Ishikawa (cell line): ENCODE measurements around the gene OR10J4.

Experiments used
- CEBPB ChIP-seq: IDR thresholded peaks from 2 replicates; pipeline ENCODE4 v1.6.1; 2012
- CREB1 ChIP-seq: IDR thresholded peaks from 2 replicates; pipeline ENCODE4 v1.6.1; 2012; ENCODE audit warnings: low read depth
- EGR1 ChIP-seq: IDR thresholded peaks from 2 replicates; pipeline ENCODE4 v1.6.1; 2012
- EP300 ChIP-seq: IDR thresholded peaks from 2 replicates; pipeline ENCODE4 v1.6.1; 2012; ENCODE audit warnings: borderline replicate concordance
- FOXM1 ChIP-seq: IDR thresholded peaks from 2 replicates; pipeline ENCODE4 v1.6.1; 2012; ENCODE audit warnings: low read depth, borderline replicate concordance
- NFIC ChIP-seq: IDR thresholded peaks from 2 replicates; pipeline ENCODE4 v1.6.1; 2012
- RAD21 ChIP-seq: IDR thresholded peaks from 2 replicates; pipeline ENCODE4 v1.6.1; 2012; ENCODE audit warnings: low read depth
- TAF1 ChIP-seq: IDR thresholded peaks from 2 replicates; pipeline ENCODE4 v1.6.1; 2012; ENCODE audit warnings: low read depth, mild to moderate bottlenecking
- TCF12 ChIP-seq: IDR thresholded peaks from 2 replicates; pipeline ENCODE4 v1.6.1; 2012; ENCODE audit warnings: low read depth
- TEAD4 ChIP-seq: IDR thresholded peaks from 2 replicates; pipeline ENCODE4 v1.6.1; 2012
- YY1 ChIP-seq: IDR thresholded peaks from 2 replicates; pipeline ENCODE4 v1.6.1; 2012; ENCODE audit warnings: low read depth
- ZBTB7A ChIP-seq: IDR thresholded peaks from 2 replicates; pipeline ENCODE4 v1.6.1; 2012; ENCODE audit warnings: low read depth
- TF ChIP-seq, protein P1 (sequence below): IDR thresholded peaks from 2 replicates; pipeline ENCODE4 v1.6.1; 2012
- TF ChIP-seq, protein P2 (sequence below): IDR thresholded peaks from 2 replicates; pipeline ENCODE4 v1.6.1; 2012; ENCODE audit warnings: low read depth, mild to moderate bottlenecking
- TF ChIP-seq, protein P3 (sequence below): IDR thresholded peaks from 2 replicates; pipeline ENCODE4 v1.6.1; 2012

The OR10J4 gene

DNA sequence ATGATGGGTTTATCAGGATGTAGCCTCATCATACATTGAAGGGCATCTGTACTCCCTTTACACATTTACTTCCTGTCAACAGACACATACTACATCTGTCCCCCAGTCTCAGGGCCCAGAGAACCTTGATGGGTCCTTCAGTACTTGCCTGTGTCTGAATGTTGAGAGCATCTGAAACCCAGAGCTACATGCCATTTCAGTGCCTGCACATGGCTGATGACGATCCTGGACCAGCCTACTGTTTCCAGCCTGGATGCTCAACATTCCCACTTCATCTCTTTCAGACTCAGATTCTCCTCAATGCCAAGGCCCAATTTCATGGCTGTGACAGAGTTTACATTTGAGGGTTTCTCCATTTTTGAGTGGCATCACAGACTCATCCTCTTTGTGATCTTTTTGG is at the start of gene OR10J4:
Gene OR10J4, plus strand, starts transcription at position 301 of the 400 bp plus-strand sequence.
- no peak for TF ChIP-seq CREB1
- TF ChIP-seq ZBTB7A: no peak
- no peak for TF ChIP-seq FOXM1
- TF ChIP-seq YY1: no peak
- no peak for TF ChIP-seq TAF1
- TF ChIP-seq CEBPB: no peak

DNA sequence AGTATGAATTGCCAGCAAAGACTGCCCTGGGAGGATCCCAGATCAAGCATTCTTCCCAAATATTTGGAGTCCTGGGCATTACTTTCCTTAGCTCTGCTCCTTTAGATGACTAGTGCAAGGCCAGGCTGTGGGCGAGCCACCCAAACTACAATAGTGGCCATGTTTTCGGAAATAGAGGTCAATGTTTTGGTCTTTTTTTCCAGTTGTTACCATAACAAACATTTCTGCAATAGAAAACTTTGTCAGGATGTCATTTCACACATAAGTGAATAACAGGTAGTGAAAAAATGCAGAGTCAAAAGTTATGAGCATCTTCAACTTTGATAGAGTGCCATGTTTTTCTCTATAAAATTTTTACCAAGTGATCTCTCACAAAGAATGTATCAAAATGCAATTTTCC is 25.2 kb upstream of the OR10J4 start:
- TF ChIP-seq EGR1 (no peak), FOXM1 (no peak), YY1 (no peak), TCF12 (no peak), CREB1 (no peak), CEBPB (no peak), EP300 (no peak)
- TF ChIP-seq, protein P1, sequence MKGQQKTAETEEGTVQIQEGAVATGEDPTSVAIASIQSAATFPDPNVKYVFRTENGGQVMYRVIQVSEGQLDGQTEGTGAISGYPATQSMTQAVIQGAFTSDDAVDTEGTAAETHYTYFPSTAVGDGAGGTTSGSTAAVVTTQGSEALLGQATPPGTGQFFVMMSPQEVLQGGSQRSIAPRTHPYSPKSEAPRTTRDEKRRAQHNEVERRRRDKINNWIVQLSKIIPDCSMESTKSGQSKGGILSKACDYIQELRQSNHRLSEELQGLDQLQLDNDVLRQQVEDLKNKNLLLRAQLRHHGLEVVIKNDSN: no peak
- TF ChIP-seq, protein P2, sequence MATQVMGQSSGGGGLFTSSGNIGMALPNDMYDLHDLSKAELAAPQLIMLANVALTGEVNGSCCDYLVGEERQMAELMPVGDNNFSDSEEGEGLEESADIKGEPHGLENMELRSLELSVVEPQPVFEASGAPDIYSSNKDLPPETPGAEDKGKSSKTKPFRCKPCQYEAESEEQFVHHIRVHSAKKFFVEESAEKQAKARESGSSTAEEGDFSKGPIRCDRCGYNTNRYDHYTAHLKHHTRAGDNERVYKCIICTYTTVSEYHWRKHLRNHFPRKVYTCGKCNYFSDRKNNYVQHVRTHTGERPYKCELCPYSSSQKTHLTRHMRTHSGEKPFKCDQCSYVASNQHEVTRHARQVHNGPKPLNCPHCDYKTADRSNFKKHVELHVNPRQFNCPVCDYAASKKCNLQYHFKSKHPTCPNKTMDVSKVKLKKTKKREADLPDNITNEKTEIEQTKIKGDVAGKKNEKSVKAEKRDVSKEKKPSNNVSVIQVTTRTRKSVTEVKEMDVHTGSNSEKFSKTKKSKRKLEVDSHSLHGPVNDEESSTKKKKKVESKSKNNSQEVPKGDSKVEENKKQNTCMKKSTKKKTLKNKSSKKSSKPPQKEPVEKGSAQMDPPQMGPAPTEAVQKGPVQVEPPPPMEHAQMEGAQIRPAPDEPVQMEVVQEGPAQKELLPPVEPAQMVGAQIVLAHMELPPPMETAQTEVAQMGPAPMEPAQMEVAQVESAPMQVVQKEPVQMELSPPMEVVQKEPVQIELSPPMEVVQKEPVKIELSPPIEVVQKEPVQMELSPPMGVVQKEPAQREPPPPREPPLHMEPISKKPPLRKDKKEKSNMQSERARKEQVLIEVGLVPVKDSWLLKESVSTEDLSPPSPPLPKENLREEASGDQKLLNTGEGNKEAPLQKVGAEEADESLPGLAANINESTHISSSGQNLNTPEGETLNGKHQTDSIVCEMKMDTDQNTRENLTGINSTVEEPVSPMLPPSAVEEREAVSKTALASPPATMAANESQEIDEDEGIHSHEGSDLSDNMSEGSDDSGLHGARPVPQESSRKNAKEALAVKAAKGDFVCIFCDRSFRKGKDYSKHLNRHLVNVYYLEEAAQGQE: no peak
- TF ChIP-seq, protein P3, sequence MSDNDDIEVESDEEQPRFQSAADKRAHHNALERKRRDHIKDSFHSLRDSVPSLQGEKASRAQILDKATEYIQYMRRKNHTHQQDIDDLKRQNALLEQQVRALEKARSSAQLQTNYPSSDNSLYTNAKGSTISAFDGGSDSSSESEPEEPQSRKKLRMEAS: no peak

DNA sequence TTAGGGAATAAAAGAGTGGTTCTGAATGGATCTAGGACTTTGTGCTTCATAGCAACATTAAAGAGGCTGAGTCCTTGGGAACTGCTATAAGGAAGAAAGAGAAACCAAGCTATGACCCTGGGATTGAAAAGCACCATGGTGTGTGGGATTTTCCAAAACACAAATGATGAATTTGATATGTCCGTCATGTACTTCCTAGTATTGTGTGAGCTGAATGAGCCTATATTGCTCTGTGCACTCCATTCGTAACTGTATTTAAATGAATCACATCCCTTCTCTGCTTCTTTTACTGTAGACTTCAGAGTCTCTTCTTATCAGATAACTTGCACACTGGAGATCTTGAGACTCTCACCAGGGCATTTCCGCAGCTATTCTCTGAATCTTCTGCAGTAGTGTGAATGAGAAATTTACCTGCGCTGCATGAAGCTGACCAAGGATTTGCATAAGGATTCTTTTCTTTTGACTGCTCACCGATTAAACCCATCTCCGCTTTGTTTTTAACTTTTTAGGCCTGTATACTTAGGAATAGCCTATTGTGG is 23.1 kb upstream of the OR10J4 start:
- TF ChIP-seq TAF1 (no peak), CREB1 (no peak), EGR1 (no peak), TCF12 (no peak), RAD21 (no peak), YY1 (no peak)
- TF ChIP-seq, protein P3: no peak

DNA sequence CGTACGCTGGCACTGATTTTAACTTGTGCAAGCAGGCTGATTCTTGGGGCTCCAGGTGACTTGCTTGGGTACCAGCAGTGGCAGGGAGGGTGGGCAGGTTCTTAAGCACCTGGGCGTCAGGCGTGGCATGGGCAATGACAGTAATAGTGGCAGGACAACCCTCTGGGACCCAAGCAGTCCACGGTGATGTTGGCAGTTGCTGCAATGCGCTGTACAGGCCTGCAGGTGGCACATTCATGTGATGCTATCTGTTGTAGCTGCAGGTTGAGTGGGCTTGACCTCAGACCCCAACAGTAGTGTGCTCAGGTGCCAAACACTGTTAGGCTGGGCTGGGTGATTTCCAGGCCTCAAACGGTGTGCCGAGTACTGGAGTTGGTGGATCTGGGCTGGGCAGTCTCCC is 10.2 kb upstream of the OR10J4 start:
- no peak for TF ChIP-seq NFIC
- no peak for TF ChIP-seq EGR1
- TF ChIP-seq CEBPB: no peak
- no peak for TF ChIP-seq YY1
- no peak; the same call in 1 of the 2 replicates for TF ChIP-seq RAD21
- TF ChIP-seq, protein P3: no peak
- TF ChIP-seq FOXM1: no peak
- no peak for TF ChIP-seq TCF12
- TF ChIP-seq ZBTB7A: no peak
- TF ChIP-seq TEAD4: no peak
- no peak for TF ChIP-seq EP300
- TF ChIP-seq, protein P2: no peak
- no peak for TF ChIP-seq TAF1
- TF ChIP-seq, protein P1: no peak
- no peak for TF ChIP-seq CREB1

DNA sequence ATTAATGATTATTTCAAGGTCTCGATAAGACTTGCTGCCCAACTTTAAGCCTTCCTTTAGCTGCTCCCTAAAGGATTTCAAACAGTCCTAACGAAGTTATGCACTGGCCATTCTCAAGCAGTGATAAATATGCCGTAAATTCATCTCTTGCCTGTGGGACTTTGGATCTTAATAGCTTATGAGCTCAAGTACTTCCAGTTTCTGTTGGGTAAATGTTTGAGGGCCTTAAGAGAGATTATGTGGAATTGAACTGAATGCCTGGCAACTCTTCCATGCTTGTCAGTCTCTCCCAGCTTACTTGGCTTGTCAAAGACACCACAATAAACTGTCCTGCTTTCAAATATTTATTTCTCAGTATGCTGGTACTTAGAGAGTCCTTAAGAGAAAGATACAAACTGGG is 3.5 kb upstream of the OR10J4 start:
- TF ChIP-seq RAD21 (no peak), TCF12 (no peak), ZBTB7A (no peak), FOXM1 (no peak), EP300 (no peak), TAF1 (no peak), CEBPB (no peak), NFIC (no peak), EGR1 (no peak), CREB1 (no peak), TEAD4 (no peak), YY1 (no peak)
- TF ChIP-seq, protein P3: no peak
- TF ChIP-seq, protein P2: no peak
- TF ChIP-seq, protein P1: no peak
